Upper lobe of left lung (tissue), 6 donors: Measurements from ENCODE around the gene HCCS. TPM values are rescaled to one million over a fixed set of nuclear protein-coding genes. Genes with fewer than 3 reads are reported as not detected.

Experiments
- ATAC-seq, 2 donors: fragments of 200-7000 bp; cut with Tn5 transposase; one replicate each; pipeline ENCODE4 v1.9.1; 2022; ENCODE audit warnings: mild to moderate bottlenecking in 2 of 2, moderate library complexity in 2 of 2; ENCODE audit not compliant: low FRiP score in 2 of 2
- DNase-seq, 2 donors: peaks; one replicate each; pipeline ENCODE4 v3.0.0-alpha.2; 2019 to 2020
- H3K27ac ChIP-seq, 4 donors: fragments of 200-600 bp; sonication (generic); one replicate each; pipeline ENCODE4 v1.5.1; 2016 to 2019
- H3K27me3 ChIP-seq, 4 donors: fragments of 200-600 bp; sonication (generic); one replicate each; pipeline ENCODE4 v1.5.1; 2017 to 2019
- H3K36me3 ChIP-seq, 4 donors: fragments of 200-600 bp; sonication (generic); one replicate each; pipeline ENCODE4 v1.5.1; 2016 to 2019
- H3K4me1 ChIP-seq, 4 donors: fragments of 200-600 bp; sonication (generic); one replicate each; pipeline ENCODE4 v1.5.1; 2018 to 2019
- H3K4me3 ChIP-seq, 4 donors: fragments of 200-600 bp; sonication (generic); one replicate each; pipeline ENCODE4 v1.5.1; 2017 to 2019; ENCODE audit warnings: mild to moderate bottlenecking in 2 of 4, moderate library complexity in 1 of 4
- H3K9me3 ChIP-seq, 4 donors: fragments of 200-600 bp; sonication (generic); one replicate each; pipeline ENCODE4 v1.5.1; 2018 to 2019
- CTCF ChIP-seq, 6 experiments: fragments of 450-650 bp in 4 of 6; fragments of 200-600 bp in 2 of 6; sonication (generic) in 2 of 6; IDR thresholded peaks; one replicate each; pipeline ENCODE4 v1.5.1; 2016 to 2019; ENCODE audit warnings: antibody characterized with exemption in 6 of 6
- EP300 ChIP-seq, 4 donors: sonication (generic); formaldehyde crosslinking; IDR thresholded peaks; one replicate each; pipeline ENCODE4 v1.5.1; 2017; ENCODE audit warnings: antibody characterized with exemption in 4 of 4, control low read depth in 2 of 4
- POLR2A ChIP-seq, 4 donors: fragments of 450-650 bp; IDR thresholded peaks; one replicate each; pipeline ENCODE4 v1.5.1; 2016 to 2017; ENCODE audit warnings: antibody characterized with exemption in 4 of 4, mild to moderate bottlenecking in 2 of 4
- POLR2AphosphoS5 ChIP-seq, 2 donors: sonication (generic); formaldehyde crosslinking; IDR thresholded peaks; one replicate each; pipeline ENCODE4 v1.5.1; 2017; ENCODE audit warnings: antibody characterized with exemption in 2 of 2
- WGBS, 2 donors: methylation state at CpG; one replicate each; pipeline ENCODE4 v1.1.5; 2017 to 2018; 5-methylcytosine and 5-hydroxymethylcytosine counted together
- total RNA-seq, 6 donors: library from RNA; depleted of rRNA in 4 of 6; stranded (reverse); fragments of >200 nt in 4 of 6; gene quantifications; one replicate each; pipeline versions ENCODE4 v1.1.0 to v1.2.1, GENCODE V29; 2016 to 2021
- donor health status: DM: no; HTN: no; CAD: no; lungs with moderate emphysema.
- donor health status: DM: no; HTN: yes; CAD: no; lungs with severe emphysema.

Gene HCCS
- total RNA-seq, 6 donors from 2014 or later: 2.1 to 19.6 (median 12.2) TPM

GRCh38 chrX:11097933-11098332 is 13.2 kb upstream of the HCCS start:
- no peak overlapping the region for H3K27ac ChIP-seq
- H3K4me1 ChIP-seq: no peaks in the 10 kb centered on the region
- DNase-seq (no peak), ATAC-seq (no peak)
- H3K4me3 ChIP-seq: no peak overlapping the region
- no peak for TF ChIP-seq POLR2A (IDR thresholded peaks at IDR 0.05)
- no peak for TF ChIP-seq EP300 (IDR thresholded peaks at IDR 0.05)
- TF ChIP-seq POLR2AphosphoS5 (IDR thresholded peaks at IDR 0.05): no peak
- no peak for TF ChIP-seq CTCF (IDR thresholded peaks at IDR 0.05)
- H3K36me3 ChIP-seq: no peaks in the 10 kb centered on the region
- H3K27me3 ChIP-seq: no peaks in the 10 kb centered on the region
- H3K9me3 ChIP-seq: no peaks in the 10 kb centered on the region

- no peak overlapping the region for H3K4me3 ChIP-seq
- TF ChIP-seq EP300 (IDR thresholded peaks at IDR 0.05) (no peak), POLR2A (IDR thresholded peaks at IDR 0.05) (no peak), POLR2AphosphoS5 (IDR thresholded peaks at IDR 0.05) (no peak), CTCF (IDR thresholded peaks at IDR 0.05) (no peak)
- H3K27me3 ChIP-seq: no peaks in the 10 kb centered on the region
- H3K27ac ChIP-seq: no peak overlapping the region
- no peak for DNase-seq
- no peaks in the 10 kb centered on the region for H3K9me3 ChIP-seq
- no peak for ATAC-seq
- no peaks in the 10 kb centered on the region for H3K36me3 ChIP-seq
- H3K4me1 ChIP-seq: no peaks in the 10 kb centered on the region
These were observed 11.7 kb upstream of the HCCS start for GRCh38 chrX:11099465-11099864.

GRCh38 chrX:11100281-11101035 is 10.7 kb upstream of the HCCS start:
- no peaks in the 10 kb centered on the region for H3K4me1 ChIP-seq
- no peak overlapping the region for H3K27ac ChIP-seq
- DNase-seq (no peak), ATAC-seq (peak in 1 of 2 donors; percentile 47)
- no peaks in the 10 kb centered on the region for H3K36me3 ChIP-seq
- H3K9me3 ChIP-seq: no peaks in the 10 kb centered on the region
- H3K4me3 ChIP-seq: no peak overlapping the region
- TF ChIP-seq EP300 (IDR thresholded peaks at IDR 0.05) (no peak), CTCF (IDR thresholded peaks at IDR 0.05) (peak in 3 of 6 experiments; percentile 17 to 28 (median 25))
- WGBS, 2 donors: 40 to 67% methylated on average over 9 to 10 of the region's 10 CpGs
- H3K27me3 ChIP-seq: no peaks in the 10 kb centered on the region

- H3K27me3 ChIP-seq: no peaks in the 10 kb centered on the region
- H3K4me1 ChIP-seq: no peaks in the 10 kb centered on the region
- no peaks in the 10 kb centered on the region for H3K9me3 ChIP-seq
- H3K27ac ChIP-seq: no peak overlapping the region
- 89 to 97% methylated on average over 3 of the region's 3 CpGs for WGBS, 2 donors
- H3K4me3 ChIP-seq: no peak overlapping the region
- DNase-seq (no peak), ATAC-seq (no peak)
- H3K36me3 ChIP-seq: no peaks in the 10 kb centered on the region
- no peak for TF ChIP-seq POLR2AphosphoS5 (IDR thresholded peaks at IDR 0.05)
- TF ChIP-seq POLR2A (IDR thresholded peaks at IDR 0.05): no peak
- no peak for TF ChIP-seq CTCF (IDR thresholded peaks at IDR 0.05)
- no peak for TF ChIP-seq EP300 (IDR thresholded peaks at IDR 0.05)
These were observed 8.1 kb upstream of the HCCS start for GRCh38 chrX:11103006-11103405.

- Histone ChIP-seq H3K4me3 (no peak overlapping the region), H3K36me3 (no peaks in the 10 kb centered on the region), H3K27me3 (no peaks in the 10 kb centered on the region), H3K27ac (no peak overlapping the region), H3K4me1 (no peaks in the 10 kb centered on the region), H3K9me3 (no peaks in the 10 kb centered on the region)
- DNase-seq (no peak), ATAC-seq (no peak)
- WGBS, 2 donors: 71 to 82% methylated on average over 2 of the region's 2 CpGs
- TF ChIP-seq EP300 (IDR thresholded peaks at IDR 0.05) (no peak), POLR2A (IDR thresholded peaks at IDR 0.05) (no peak), CTCF (IDR thresholded peaks at IDR 0.05) (no peak), POLR2AphosphoS5 (IDR thresholded peaks at IDR 0.05) (no peak)
These were observed 7.4 kb upstream of the HCCS start for GRCh38 chrX:11103751-11104150.
